Neural crest cell (in vitro differentiated cells): ENCODE data around the gene FICD. TPM values are rescaled to one million over a fixed set of nuclear protein-coding genes. Genes with fewer than 3 reads are reported as not detected.

Source experiments
- DNase-seq: peaks from one replicate; pipeline ENCODE4 v3.0.0; 2021; ENCODE audit warnings: low read depth, mixed read lengths, low spot score
- H3K27ac Mint-ChIP-seq: one replicate; pipeline ENCODE4 v1.8.0; 2021; ENCODE audit warnings: mild to moderate bottlenecking, mixed read lengths; ENCODE audit not compliant: unreplicated experiment
- H3K27me3 Mint-ChIP-seq: 2 replicates; pipeline ENCODE4 v1.8.0; 2021; ENCODE audit warnings: low read depth, mild to moderate bottlenecking, mixed read lengths
- H3K36me3 Mint-ChIP-seq: 2 replicates; pipeline ENCODE4 v1.8.0; 2021; ENCODE audit warnings: low read depth, mild to moderate bottlenecking, mixed read lengths
- H3K4me1 Mint-ChIP-seq: 2 replicates; pipeline ENCODE4 v1.8.0; 2021; ENCODE audit warnings: mixed read lengths
- H3K4me3 Mint-ChIP-seq: one replicate; pipeline ENCODE4 v1.8.0; 2021; ENCODE audit warnings: mild to moderate bottlenecking, mixed read lengths
- H3K9me3 Mint-ChIP-seq: 2 replicates; pipeline ENCODE4 v1.8.0; 2021; ENCODE audit warnings: mixed read lengths
- CTCF ChIP-seq: fragments of 200-600 bp; sonication (generic); conservative IDR thresholded peaks from 2 replicates; pipeline ENCODE4 v1.5.0; 2021; ENCODE audit warnings: antibody characterized with exemption, mild to moderate bottlenecking
- total RNA-seq: library from RNA; stranded (reverse); gene quantifications from 2 replicates; pipeline ENCODE4 v1.2.1, GENCODE V29; 2021

FICD gene
- total RNA-seq, 1 donor from 2014 or later, result 2.9 TPM

DNA sequence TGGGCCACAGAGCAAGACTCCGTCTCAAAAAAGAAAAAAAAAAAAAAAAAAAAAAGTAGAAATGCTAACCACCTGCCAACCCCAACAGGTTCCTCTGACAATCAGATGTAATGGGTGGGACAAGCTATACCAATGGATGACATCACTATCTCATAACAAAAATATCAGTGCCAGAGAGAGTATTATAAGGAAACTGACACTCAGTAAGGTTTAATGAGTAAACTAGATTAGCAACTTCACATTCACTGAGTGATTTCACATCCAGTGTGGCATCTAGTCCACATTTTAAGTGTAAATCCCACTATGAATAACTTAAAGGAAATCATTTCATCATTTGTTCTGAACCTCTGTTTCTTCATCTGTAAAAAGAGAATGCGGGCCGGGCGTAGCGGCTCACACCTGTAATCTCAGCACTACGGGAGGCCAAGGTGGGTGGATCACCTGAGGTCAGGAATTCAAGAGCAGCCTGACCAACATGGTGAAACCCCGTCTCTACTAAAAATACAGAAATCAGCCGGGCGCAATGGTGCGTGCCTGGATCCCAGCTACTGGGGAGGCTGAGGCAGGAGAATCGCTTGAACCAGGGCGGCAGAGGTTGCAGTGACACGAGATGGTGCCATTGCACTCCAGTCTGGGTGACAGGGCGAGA is 44.1 kb downstream of the FICD start:
- no peaks in the 10 kb centered on the region for H3K9me3 Mint-ChIP-seq
- peak overlapping the region; percentile 75 for H3K4me3 Mint-ChIP-seq
- H3K4me1 Mint-ChIP-seq, result peaks cover 36% of the 10 kb centered on the region
- no peaks in the 10 kb centered on the region for H3K36me3 Mint-ChIP-seq
- no peak for DNase-seq
- TF ChIP-seq CTCF, result no peak
- no peaks in the 10 kb centered on the region for H3K27me3 Mint-ChIP-seq
- no peak overlapping the region for H3K27ac Mint-ChIP-seq

DNA sequence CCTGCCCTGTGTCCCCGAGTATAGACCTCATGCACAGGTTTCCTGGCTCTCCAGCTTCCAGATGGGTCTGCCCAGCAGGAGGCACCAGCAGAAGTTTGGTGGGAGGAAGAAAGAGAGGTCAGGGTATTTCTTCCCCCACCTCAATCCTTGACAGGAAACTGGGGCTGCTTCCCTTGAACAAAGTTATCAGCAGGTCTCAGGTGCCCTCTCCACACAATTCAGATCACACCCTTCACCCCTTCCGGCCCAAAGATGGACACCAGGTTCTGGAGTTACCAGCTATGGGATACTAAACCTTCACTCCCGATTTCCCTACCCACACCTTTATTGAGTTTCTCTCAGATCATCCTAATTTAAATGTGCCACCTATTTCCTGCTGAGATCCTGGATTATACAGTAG is 44.7 kb downstream of the FICD start:
- no peak for DNase-seq
- TF ChIP-seq CTCF, result no peak
- Mint-ChIP-seq H3K4me3 (peak overlapping the region; percentile 100), H3K27ac (peak overlapping the region; percentile 46), H3K4me1 (peaks cover 37% of the 10 kb centered on the region), H3K27me3 (no peaks in the 10 kb centered on the region), H3K9me3 (no peaks in the 10 kb centered on the region), H3K36me3 (no peaks in the 10 kb centered on the region)

- Mint-ChIP-seq H3K36me3 (no peaks in the 10 kb centered on the region), H3K27ac (peak overlapping the region; percentile 100), H3K27me3 (no peaks in the 10 kb centered on the region), H3K9me3 (no peaks in the 10 kb centered on the region), H3K4me3 (peak overlapping the region; percentile 100), H3K4me1 (peaks cover 37% of the 10 kb centered on the region)
- no peak for TF ChIP-seq CTCF
- no peak for DNase-seq
These were observed 45.2 kb downstream of the FICD start for GRCh38 chr12:108560321-108560721.

GRCh38 chr12:108560752-108561719 is 46.0 kb downstream of the FICD start, which contains the start of gene SART3:
TSS of gene SART3 (minus strand) at chr12:108561173. CDS start at chr12:108561154, 19 bp downstream.
- TF ChIP-seq CTCF, result no peak
- no peaks in the 10 kb centered on the region for H3K27me3 Mint-ChIP-seq
- peaks cover 37% of the 10 kb centered on the region for H3K4me1 Mint-ChIP-seq
- peak within 1 kb of the TSS; percentile 100 for H3K4me3 Mint-ChIP-seq
- H3K36me3 Mint-ChIP-seq, result no peaks in the 10 kb centered on the region
- peak within 1 kb of the TSS; percentile 100 for H3K27ac Mint-ChIP-seq
- peak; percentile 72 for DNase-seq
- no peaks in the 10 kb centered on the region for H3K9me3 Mint-ChIP-seq

- no peaks in the 10 kb centered on the region for H3K9me3 Mint-ChIP-seq
- no peak for DNase-seq
- H3K27ac Mint-ChIP-seq, result peak overlapping the region; percentile 100
- no peaks in the 10 kb centered on the region for H3K36me3 Mint-ChIP-seq
- H3K27me3 Mint-ChIP-seq, result no peaks in the 10 kb centered on the region
- H3K4me3 Mint-ChIP-seq, result peak overlapping the region; percentile 100
- TF ChIP-seq CTCF, result no peak
- peaks cover 37% of the 10 kb centered on the region for H3K4me1 Mint-ChIP-seq
These were observed 46.8 kb downstream of the FICD start for GRCh38 chr12:108561852-108562347.
